D721Med (cell line): Measurements from ENCODE around the gene PHF12.
"Not testable (repeated sequence)": the region's sequence is repeated elsewhere in the genome, so short reads cannot be mapped to it uniquely, and the experiment has no call there.

Experiments used
- DNase-seq: peaks from one replicate; pipeline ENCODE4 v3.0.0; 2011; ENCODE audit warnings: low spot score; ENCODE audit not compliant: insufficient read length
- FAIRE-seq: peaks from 2 replicates; lab custom pipeline; 2011; peaks lifted over from hg19 to GRCh38; lab: Jason Lieb, UNC
- CTCF ChIP-seq: IDR thresholded peaks from 2 replicates; pipeline ENCODE4 v1.5.1; 2012; ENCODE audit warnings: mild to moderate bottlenecking, control low read depth; ENCODE audit not compliant: insufficient read depth; ENCODE audit errors: missing control alignments

PHF12 gene

GRCh38 chr17:28941251-28941650 is 10.1 kb downstream of the PHF12 start:
- no peak for TF ChIP-seq CTCF
- DNase-seq (no peak), FAIRE-seq (no peak)

- FAIRE-seq (no peak), DNase-seq (no peak)
- no peak for TF ChIP-seq CTCF
These were observed 10.6 kb downstream of the PHF12 start for GRCh38 chr17:28940675-28941074.

- FAIRE-seq (no peak), DNase-seq (no peak)
- no peak for TF ChIP-seq CTCF
These were observed 11.2 kb downstream of the PHF12 start for GRCh38 chr17:28940142-28940541.

- DNase-seq (no peak), FAIRE-seq (no peak)
- no peak for TF ChIP-seq CTCF
These were observed 12.8 kb downstream of the PHF12 start for GRCh38 chr17:28938552-28938951.

GRCh38 chr17:28937044-28937729 is 14.1 kb downstream of the PHF12 start:
- FAIRE-seq (no peak), DNase-seq (no peak)
- no peak for TF ChIP-seq CTCF

- DNase-seq: no peak
- no peak for TF ChIP-seq CTCF
- no peak for FAIRE-seq
These were observed 15.4 kb downstream of the PHF12 start for GRCh38 chr17:28935744-28936460.

- DNase-seq, FAIRE-seq: not testable (repeated sequence)
These were observed 16.8 kb downstream of the PHF12 start for GRCh38 chr17:28934508-28934907.
